A549 (cell line): ENCODE results near the gene COL24A1. TPM values are rescaled to one million over a fixed set of nuclear protein-coding genes. Genes with fewer than 3 reads are reported as not detected.

Experiments used
- ATAC-seq, 2 experiments: fragments of 200-7000 bp in 1 of 2; fragments of >200 bp in 1 of 2; cut with Nextera tagmentation in 1 of 2; cut with Tn5 transposase in 1 of 2; 3 replicates each; pipeline versions ENCODE4 v1.8.0 to v1.9.1; 2018 to 2020; ENCODE audit warnings: mild to moderate bottlenecking in 1 of 2, moderate library complexity in 1 of 2
- CTCF ChIA-PET: fragments of 300-600 bp; sonication (Branson Sonifier 250); formaldehyde crosslinking; extraction: SDS; loops from one replicate; lab custom pipeline; 2021; ENCODE audit warnings: antibody characterized with exemption, inconsistent platforms; lab: Yijun Ruan, JAX
- POLR2A ChIA-PET: fragments of 350-600 bp; formaldehyde crosslinking; extraction: SDS; loops from one replicate; lab custom pipeline; 2021; ENCODE audit warnings: antibody characterized with exemption, inconsistent platforms; lab: Yijun Ruan, JAX
- DNase-seq, 2 experiments: peaks; one replicate each; pipeline versions ENCODE4 v3.0.0 to v3.0.0-alpha.2; 2011 to 2016; ENCODE audit warnings: low read depth in 1 of 2, low spot score in 1 of 2
- FAIRE-seq: peaks from 2 replicates; lab custom pipeline; 2011; peaks lifted over from hg19 to GRCh38; lab: Jason Lieb, UNC
- H3K27ac ChIP-seq, 2 experiments: fragments of >200 bp; sonication (Bioruptor Twin); formaldehyde crosslinking; 3 replicates each; pipeline ENCODE4 v1.5.1; 2016 to 2017
- H3K4me1 ChIP-seq: fragments of >200 bp; sonication (Bioruptor Twin); formaldehyde crosslinking; 3 replicates; pipeline ENCODE4 v1.6.1; 2016
- H3K4me2 ChIP-seq: fragments of >200 bp; sonication (Bioruptor Twin); formaldehyde crosslinking; 3 replicates; pipeline ENCODE4 v1.6.1; 2016
- H3K4me3 ChIP-seq: fragments of >200 bp; sonication (Bioruptor Twin); formaldehyde crosslinking; 3 replicates; pipeline ENCODE4 v1.5.1; 2016
- H3K9me3 ChIP-seq: fragments of >200 bp; sonication (Bioruptor Twin); formaldehyde crosslinking; 3 replicates; pipeline ENCODE4 v1.6.1; 2016
- BHLHE40 ChIP-seq: IDR thresholded peaks from 2 replicates; pipeline ENCODE4 v1.6.1; 2012; ENCODE audit warnings: low read depth, low read length, inconsistent platforms
- CBX2 ChIP-seq: fragments of 200-600 bp; sonication (generic); IDR thresholded peaks from 2 replicates; pipeline ENCODE4 v1.6.1; 2016; ENCODE audit warnings: low read depth, mild to moderate bottlenecking, borderline replicate concordance
- CBX8 ChIP-seq: fragments of 200-600 bp; sonication (generic); IDR thresholded peaks from 2 replicates; pipeline ENCODE4 v1.6.1; 2016
- CHD2 ChIP-seq: fragments of 150-350 bp; IDR thresholded peaks from 2 replicates; pipeline ENCODE4 v1.6.1; 2014; ENCODE audit warnings: low read length; ENCODE audit not compliant: partially characterized antibody
- CHD4 ChIP-seq: fragments of 200-600 bp; sonication (generic); IDR thresholded peaks from 2 replicates; pipeline ENCODE4 v1.6.1; 2016; ENCODE audit warnings: antibody characterized with exemption, mild to moderate bottlenecking, borderline replicate concordance
- FOSL2 ChIP-seq, 2 experiments: fragments of 450-650 bp in 1 of 2; fragments of >200 bp in 1 of 2; sonication (Bioruptor Twin) in 1 of 2; formaldehyde crosslinking; IDR thresholded peaks; 2 replicates each; pipeline versions ENCODE4 v1.5.0 to v1.6.1; 2016 to 2020; ENCODE audit warnings: mild to moderate bottlenecking in 1 of 2, moderate library complexity in 1 of 2
- HDAC2 ChIP-seq: fragments of 200-600 bp; sonication (generic); IDR thresholded peaks from 2 replicates; pipeline ENCODE4 v1.6.1; 2016
- HOXB5 ChIP-seq: fragments of 250-450 bp; sonication (Bioruptor Pico); IDR thresholded peaks from 2 replicates; pipeline ENCODE4 v1.5.0; 2020; ENCODE audit warnings: mild to moderate bottlenecking, moderate library complexity
- JUN ChIP-seq, 2 experiments: fragments of >200 bp; sonication (Bioruptor Twin); formaldehyde crosslinking; IDR thresholded peaks; 2 replicates in 1 of 2; 3 replicates in 1 of 2; pipeline ENCODE4 v1.6.1; 2016 to 2017
- KDM1A ChIP-seq: fragments of 200-600 bp; sonication (generic); IDR thresholded peaks from 2 replicates; pipeline ENCODE4 v1.6.1; 2016; ENCODE audit warnings: low read depth, mild to moderate bottlenecking
- KDM5A ChIP-seq: fragments of 200-600 bp; sonication (generic); IDR thresholded peaks from 2 replicates; pipeline ENCODE4 v1.6.1; 2016; ENCODE audit warnings: antibody characterized with exemption, mild to moderate bottlenecking
- MAX ChIP-seq: IDR thresholded peaks from 2 replicates; pipeline ENCODE4 v1.6.1; 2012
- NFE2L2 ChIP-seq: fragments of 150-350 bp; conservative IDR thresholded peaks from 2 replicates; pipeline ENCODE4 v1.6.1; 2014; ENCODE audit warnings: low read length
- NR3C1 ChIP-seq: fragments of >200 bp; sonication (Bioruptor Twin); formaldehyde crosslinking; IDR thresholded peaks from 3 replicates; pipeline ENCODE4 v1.6.1; 2017
- PBX3 ChIP-seq: IDR thresholded peaks from 2 replicates; pipeline ENCODE4 v1.6.1; 2012
- POLR2A ChIP-seq: IDR thresholded peaks from 2 replicates; pipeline ENCODE4 v1.6.1; 2012; ENCODE audit warnings: mild to moderate bottlenecking, low read length
- RARB ChIP-seq: fragments of 250-450 bp; sonication (Bioruptor Pico); IDR thresholded peaks from 2 replicates; pipeline ENCODE4 v1.8.0; 2021; ENCODE audit warnings: mild to moderate bottlenecking, moderate library complexity
- RFX5 ChIP-seq: fragments of 450-650 bp; IDR thresholded peaks from 2 replicates; pipeline ENCODE4 v1.7.1; 2014; ENCODE audit warnings: antibody characterized with exemption, mild to moderate bottlenecking, moderate library complexity
- RNF2 ChIP-seq: fragments of 200-600 bp; sonication (generic); IDR thresholded peaks from 2 replicates; pipeline ENCODE4 v1.6.1; 2016; ENCODE audit warnings: low read depth, mild to moderate bottlenecking, antibody characterized with exemption, moderate library complexity, borderline replicate concordance
- SMC3 ChIP-seq: fragments of >200 bp; sonication (Bioruptor Twin); formaldehyde crosslinking; IDR thresholded peaks from 3 replicates; pipeline ENCODE4 v1.6.1; 2018; ENCODE audit warnings: inconsistent platforms
- SREBF2 ChIP-seq: fragments of 450-650 bp; IDR thresholded peaks from 2 replicates; pipeline ENCODE4 v1.6.1; 2014; ENCODE audit warnings: mild to moderate bottlenecking, moderate library complexity
- TFCP2L1 ChIP-seq: fragments of 250-450 bp; sonication (Bioruptor Pico); IDR thresholded peaks from 2 replicates; pipeline ENCODE4 v1.5.0; 2021; ENCODE audit warnings: mild to moderate bottlenecking
- TP53 ChIP-seq: fragments of 250-450 bp; sonication (Bioruptor Pico); IDR thresholded peaks from 2 replicates; pipeline ENCODE4 v1.5.0; 2021; ENCODE audit warnings: mild to moderate bottlenecking, moderate library complexity
- ZFP36 ChIP-seq: fragments of 450-650 bp; IDR thresholded peaks from 2 replicates; pipeline ENCODE4 v1.6.1; 2014; ENCODE audit warnings: borderline replicate concordance; ENCODE audit not compliant: partially characterized antibody
- WGBS: methylation state at CpG from one replicate; pipeline ENCODE4 v1.1.6; 2017; ENCODE audit errors: missing lambda C conversion rate; 5-methylcytosine and 5-hydroxymethylcytosine counted together
- polyA plus RNA-seq, 4 experiments: library from polyadenylated mRNA; depleted of rRNA in 3 of 4; stranded (reverse); fragments of >200 nt; fragmentation: RNase III in 1 of 4; extraction: RNeasy Plus Mini Kit Qiagen cat#74134 plus additional on column Dnase treatment in 1 of 4; gene quantifications; 2 replicates in 3 of 4; 3 replicates in 1 of 4; pipeline ENCODE4 v1.2.3, GENCODE V29; 2011 to 2017
- TF ChIP-seq, protein P1 (sequence below): IDR thresholded peaks from 2 replicates; pipeline ENCODE4 v1.6.1; 2012; ENCODE audit warnings: low read depth, borderline replicate concordance
- TF ChIP-seq, protein P2 (sequence below): fragments of 250-450 bp; sonication (Bioruptor Pico); IDR thresholded peaks from 2 replicates; pipeline ENCODE4 v1.5.0; 2021; ENCODE audit warnings: mild to moderate bottlenecking, moderate library complexity, borderline replicate concordance
- TF ChIP-seq, protein P3 (sequence below): fragments of 200-600 bp; sonication (generic); IDR thresholded peaks from 2 replicates; pipeline ENCODE4 v1.6.1; 2016; ENCODE audit warnings: antibody characterized with exemption, mild to moderate bottlenecking, moderate library complexity

The COL24A1 gene
- polyA plus RNA-seq, 2 of the 4 experiments (the other 2 are of a cell fraction), result 0.03 to 0.13 TPM

GRCh38 chr1:85975912-85976371 lies 180.6 kb downstream of the COL24A1 start:
- no peak overlapping the region for H3K4me3 ChIP-seq
- 35% methylated on average over 5 of the region's 5 CpGs for WGBS
- ATAC-seq, result no peak

GRCh38 chr1:85962457-85962856 lies 194.1 kb downstream of the COL24A1 start:
- ATAC-seq (no peak), FAIRE-seq (no peak), DNase-seq (no peak)
- Histone ChIP-seq H3K4me3 (no peak overlapping the region), H3K9me3 (no peaks in the 10 kb centered on the region), H3K4me2 (no peak overlapping the region), H3K27ac (no peak overlapping the region), H3K4me1 (no peaks in the 10 kb centered on the region)
- TF ChIP-seq FOSL2 (IDR thresholded peaks at IDR 0.05) (no peak), FOSL2 (CRISPR knock-in tag; IDR thresholded peaks at IDR 0.05) (no peak), PBX3 (no peak), TFCP2L1 (CRISPR knock-in tag) (no peak), SMC3 (no peak), CBX2 (no peak), HDAC2 (no peak), KDM5A (no peak), TP53 (CRISPR knock-in tag) (no peak), HOXB5 (CRISPR knock-in tag) (no peak), ZFP36 (no peak), BHLHE40 (no peak), MAX (no peak), RARB (CRISPR knock-in tag) (no peak), JUN (IDR thresholded peaks at IDR 0.05) (no peak)
- TF ChIP-seq, protein P1, sequence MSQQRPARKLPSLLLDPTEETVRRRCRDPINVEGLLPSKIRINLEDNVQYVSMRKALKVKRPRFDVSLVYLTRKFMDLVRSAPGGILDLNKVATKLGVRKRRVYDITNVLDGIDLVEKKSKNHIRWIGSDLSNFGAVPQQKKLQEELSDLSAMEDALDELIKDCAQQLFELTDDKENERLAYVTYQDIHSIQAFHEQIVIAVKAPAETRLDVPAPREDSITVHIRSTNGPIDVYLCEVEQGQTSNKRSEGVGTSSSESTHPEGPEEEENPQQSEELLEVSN, result no peak
- CTCF ChIA-PET, result no interaction called here
- 79% methylated on average over 2 of the region's 2 CpGs for WGBS
- POLR2A ChIA-PET, result no interaction called here

More at GRCh38 chr1:85975912-85976371, 180.6 kb downstream of the COL24A1 start:
- TF ChIP-seq, protein P1, result no peak
- TF ChIP-seq SMC3, result no peak
- TF ChIP-seq JUN (IDR thresholded peaks at IDR 0.05), result no peak
- no peak for TF ChIP-seq RFX5
- H3K9me3 ChIP-seq, result no peaks in the 10 kb centered on the region
- DNase-seq, result no peak
- ChIA-PET POLR2A (no interaction called here), CTCF (no interaction called here)
- FAIRE-seq, result no peak
- no peaks in the 10 kb centered on the region for H3K4me1 ChIP-seq
- H3K4me2 ChIP-seq, result no peak overlapping the region
- H3K27ac ChIP-seq, result no peak overlapping the region

GRCh38 chr1:85957760-85958159 lies 198.8 kb downstream of the COL24A1 start:
- ATAC-seq, result no peak
- H3K9me3 ChIP-seq, result no peaks in the 10 kb centered on the region
- H3K4me1 ChIP-seq, result no peaks in the 10 kb centered on the region
- no peak overlapping the region for H3K4me3 ChIP-seq
- ChIA-PET CTCF (no interaction called here), POLR2A (no interaction called here)
- no peak for FAIRE-seq
- DNase-seq, result no peak
- 43% methylated on average over 2 of the region's 2 CpGs for WGBS
- no peak overlapping the region for H3K27ac ChIP-seq
- H3K4me2 ChIP-seq, result no peak overlapping the region
- TF ChIP-seq KDM1A (no peak), SREBF2 (no peak), NFE2L2 (no peak), POLR2A (no peak), HDAC2 (no peak), CHD2 (no peak), NR3C1 (no peak), CHD4 (no peak), TP53 (CRISPR knock-in tag) (no peak), CBX8 (no peak), RNF2 (no peak), MAX (no peak)
- TF ChIP-seq, protein P2, sequence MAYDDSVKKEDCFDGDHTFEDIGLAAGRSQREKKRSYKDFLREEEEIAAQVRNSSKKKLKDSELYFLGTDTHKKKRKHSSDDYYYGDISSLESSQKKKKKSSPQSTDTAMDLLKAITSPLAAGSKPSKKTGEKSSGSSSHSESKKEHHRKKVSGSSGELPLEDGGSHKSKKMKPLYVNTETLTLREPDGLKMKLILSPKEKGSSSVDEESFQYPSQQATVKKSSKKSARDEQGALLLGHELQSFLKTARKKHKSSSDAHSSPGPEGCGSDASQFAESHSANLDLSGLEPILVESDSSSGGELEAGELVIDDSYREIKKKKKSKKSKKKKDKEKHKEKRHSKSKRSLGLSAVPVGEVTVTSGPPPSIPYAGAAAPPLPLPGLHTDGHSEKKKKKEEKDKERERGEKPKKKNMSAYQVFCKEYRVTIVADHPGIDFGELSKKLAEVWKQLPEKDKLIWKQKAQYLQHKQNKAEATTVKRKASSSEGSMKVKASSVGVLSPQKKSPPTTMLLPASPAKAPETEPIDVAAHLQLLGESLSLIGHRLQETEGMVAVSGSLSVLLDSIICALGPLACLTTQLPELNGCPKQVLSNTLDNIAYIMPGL, result no peak
- TF ChIP-seq, protein P3, sequence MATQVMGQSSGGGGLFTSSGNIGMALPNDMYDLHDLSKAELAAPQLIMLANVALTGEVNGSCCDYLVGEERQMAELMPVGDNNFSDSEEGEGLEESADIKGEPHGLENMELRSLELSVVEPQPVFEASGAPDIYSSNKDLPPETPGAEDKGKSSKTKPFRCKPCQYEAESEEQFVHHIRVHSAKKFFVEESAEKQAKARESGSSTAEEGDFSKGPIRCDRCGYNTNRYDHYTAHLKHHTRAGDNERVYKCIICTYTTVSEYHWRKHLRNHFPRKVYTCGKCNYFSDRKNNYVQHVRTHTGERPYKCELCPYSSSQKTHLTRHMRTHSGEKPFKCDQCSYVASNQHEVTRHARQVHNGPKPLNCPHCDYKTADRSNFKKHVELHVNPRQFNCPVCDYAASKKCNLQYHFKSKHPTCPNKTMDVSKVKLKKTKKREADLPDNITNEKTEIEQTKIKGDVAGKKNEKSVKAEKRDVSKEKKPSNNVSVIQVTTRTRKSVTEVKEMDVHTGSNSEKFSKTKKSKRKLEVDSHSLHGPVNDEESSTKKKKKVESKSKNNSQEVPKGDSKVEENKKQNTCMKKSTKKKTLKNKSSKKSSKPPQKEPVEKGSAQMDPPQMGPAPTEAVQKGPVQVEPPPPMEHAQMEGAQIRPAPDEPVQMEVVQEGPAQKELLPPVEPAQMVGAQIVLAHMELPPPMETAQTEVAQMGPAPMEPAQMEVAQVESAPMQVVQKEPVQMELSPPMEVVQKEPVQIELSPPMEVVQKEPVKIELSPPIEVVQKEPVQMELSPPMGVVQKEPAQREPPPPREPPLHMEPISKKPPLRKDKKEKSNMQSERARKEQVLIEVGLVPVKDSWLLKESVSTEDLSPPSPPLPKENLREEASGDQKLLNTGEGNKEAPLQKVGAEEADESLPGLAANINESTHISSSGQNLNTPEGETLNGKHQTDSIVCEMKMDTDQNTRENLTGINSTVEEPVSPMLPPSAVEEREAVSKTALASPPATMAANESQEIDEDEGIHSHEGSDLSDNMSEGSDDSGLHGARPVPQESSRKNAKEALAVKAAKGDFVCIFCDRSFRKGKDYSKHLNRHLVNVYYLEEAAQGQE, result no peak
